OCI-LY1 (cell line): ENCODE data around the gene OR7G2.

Experiments used
- CTCF ChIP-seq: fragments of 200-600 bp; sonication (generic), shearing (Covaris generic); IDR thresholded peaks from 2 replicates; pipeline ENCODE4 v1.5.1; 2017; ENCODE audit warnings: mild to moderate bottlenecking, antibody characterized with exemption, low read length, moderate library complexity, mixed read lengths
- EZH2 ChIP-seq: fragments of 200-600 bp; sonication (generic), shearing (Covaris generic); IDR thresholded peaks from 2 replicates; pipeline ENCODE4 v1.8.0; 2017; ENCODE audit warnings: borderline replicate concordance, mixed run types, mild to moderate bottlenecking, antibody characterized with exemption, low read length, moderate library complexity, mixed read lengths

DNA sequence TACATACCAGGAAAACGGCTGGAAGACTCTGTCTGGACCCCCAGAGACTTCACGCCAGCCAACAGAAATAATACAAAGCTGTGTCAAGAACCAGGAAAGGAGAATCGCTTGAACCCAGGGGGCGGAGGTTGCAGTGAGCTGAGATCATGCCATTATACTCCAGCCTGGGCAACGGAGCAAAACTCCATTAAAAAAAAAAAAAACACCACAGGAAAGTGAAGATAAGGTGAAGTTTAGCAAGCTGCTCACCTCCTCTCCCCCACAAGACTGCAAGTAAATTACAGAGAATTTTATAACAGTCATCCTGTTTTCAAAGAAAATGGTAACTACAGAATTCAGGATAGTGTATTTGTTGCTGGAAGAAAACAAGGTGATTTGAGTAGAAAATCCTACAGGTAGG, 9.3 kb upstream of the OR7G2 start:
- TF ChIP-seq CTCF (no peak), EZH2 (no peak)
